Measurements from ENCODE around the gene NR4A1. TPM values are rescaled to one million over a fixed set of nuclear protein-coding genes. Genes with fewer than 3 reads are reported as not detected.
A peak's percentile ranks its signal among the peaks of the same experiment; 100 is the strongest.

Gene NR4A1
- total RNA-seq, 2 donors from 2014 or later = 17.7 to 18.4 TPM

DNA sequence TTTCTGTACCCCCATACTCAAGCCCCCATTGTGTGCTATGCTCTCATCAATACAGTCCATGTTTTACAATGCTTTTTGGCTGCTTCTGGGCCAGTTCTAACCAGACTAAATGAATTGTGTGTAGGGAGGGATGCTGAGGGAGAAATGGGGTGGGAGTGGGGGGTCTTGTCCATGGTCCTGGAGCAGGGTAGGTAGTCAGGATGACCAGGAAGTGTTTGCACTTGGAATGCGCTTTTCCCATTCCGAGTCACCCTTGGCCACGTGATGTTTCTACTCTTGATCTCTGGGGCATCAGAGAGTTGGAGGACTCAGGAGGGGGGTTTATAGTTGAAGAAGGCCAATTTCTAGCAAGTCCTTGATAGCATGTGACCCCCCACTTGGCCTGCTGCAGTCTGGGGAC is 27.0 kb downstream of the NR4A1 start:
- no peaks in the 10 kb centered on the region for H3K9me3 ChIP-seq (ENCODE audit: control insufficient read depth, low read length)
- Mint-ChIP-seq H3K27me3 (ENCODE audit: insufficient read depth) (peaks cover 2% of the 10 kb centered on the region), H3K9me3 (no peaks in the 10 kb centered on the region), H3K4me1 (peaks cover 12% of the 10 kb centered on the region), H3K27ac (no peak overlapping the region), H3K36me3 (ENCODE audit: low read depth) (peaks cover 38% of the 10 kb centered on the region), H3K4me3 (no peak overlapping the region)
- 80 to 92% methylated on average over 1 to 3 of the region's 3 CpGs for WGBS, 2 experiments (ENCODE audit: insufficient coverage in 1 of 2, insufficient read length in 1 of 2)
- no peak overlapping the region for H3K27ac ChIP-seq (ENCODE audit: low read depth, low read length)
- H3K4me3 ChIP-seq (ENCODE audit: low read length) = no peak overlapping the region
- peak; percentile 63 for DNase-seq
- H3K27me3 ChIP-seq (ENCODE audit: control insufficient read depth, insufficient read depth, low read length, poor library complexity, severe bottlenecking) = no peaks in the 10 kb centered on the region
- peaks cover 46% of the 10 kb centered on the region for H3K36me3 ChIP-seq (ENCODE audit: control insufficient read depth, insufficient read depth, low read length)
- TF ChIP-seq, protein P1, sequence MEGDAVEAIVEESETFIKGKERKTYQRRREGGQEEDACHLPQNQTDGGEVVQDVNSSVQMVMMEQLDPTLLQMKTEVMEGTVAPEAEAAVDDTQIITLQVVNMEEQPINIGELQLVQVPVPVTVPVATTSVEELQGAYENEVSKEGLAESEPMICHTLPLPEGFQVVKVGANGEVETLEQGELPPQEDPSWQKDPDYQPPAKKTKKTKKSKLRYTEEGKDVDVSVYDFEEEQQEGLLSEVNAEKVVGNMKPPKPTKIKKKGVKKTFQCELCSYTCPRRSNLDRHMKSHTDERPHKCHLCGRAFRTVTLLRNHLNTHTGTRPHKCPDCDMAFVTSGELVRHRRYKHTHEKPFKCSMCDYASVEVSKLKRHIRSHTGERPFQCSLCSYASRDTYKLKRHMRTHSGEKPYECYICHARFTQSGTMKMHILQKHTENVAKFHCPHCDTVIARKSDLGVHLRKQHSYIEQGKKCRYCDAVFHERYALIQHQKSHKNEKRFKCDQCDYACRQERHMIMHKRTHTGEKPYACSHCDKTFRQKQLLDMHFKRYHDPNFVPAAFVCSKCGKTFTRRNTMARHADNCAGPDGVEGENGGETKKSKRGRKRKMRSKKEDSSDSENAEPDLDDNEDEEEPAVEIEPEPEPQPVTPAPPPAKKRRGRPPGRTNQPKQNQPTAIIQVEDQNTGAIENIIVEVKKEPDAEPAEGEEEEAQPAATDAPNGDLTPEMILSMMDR (conservative IDR thresholded peaks at IDR 0.05) = no peak
- no peaks in the 10 kb centered on the region for H3K4me1 ChIP-seq (ENCODE audit: control insufficient read depth, insufficient read depth, low read length)
- no peak overlapping the region for H3K9ac ChIP-seq (ENCODE audit: extremely low read depth, low read length, poor library complexity, severe bottlenecking)

DNA sequence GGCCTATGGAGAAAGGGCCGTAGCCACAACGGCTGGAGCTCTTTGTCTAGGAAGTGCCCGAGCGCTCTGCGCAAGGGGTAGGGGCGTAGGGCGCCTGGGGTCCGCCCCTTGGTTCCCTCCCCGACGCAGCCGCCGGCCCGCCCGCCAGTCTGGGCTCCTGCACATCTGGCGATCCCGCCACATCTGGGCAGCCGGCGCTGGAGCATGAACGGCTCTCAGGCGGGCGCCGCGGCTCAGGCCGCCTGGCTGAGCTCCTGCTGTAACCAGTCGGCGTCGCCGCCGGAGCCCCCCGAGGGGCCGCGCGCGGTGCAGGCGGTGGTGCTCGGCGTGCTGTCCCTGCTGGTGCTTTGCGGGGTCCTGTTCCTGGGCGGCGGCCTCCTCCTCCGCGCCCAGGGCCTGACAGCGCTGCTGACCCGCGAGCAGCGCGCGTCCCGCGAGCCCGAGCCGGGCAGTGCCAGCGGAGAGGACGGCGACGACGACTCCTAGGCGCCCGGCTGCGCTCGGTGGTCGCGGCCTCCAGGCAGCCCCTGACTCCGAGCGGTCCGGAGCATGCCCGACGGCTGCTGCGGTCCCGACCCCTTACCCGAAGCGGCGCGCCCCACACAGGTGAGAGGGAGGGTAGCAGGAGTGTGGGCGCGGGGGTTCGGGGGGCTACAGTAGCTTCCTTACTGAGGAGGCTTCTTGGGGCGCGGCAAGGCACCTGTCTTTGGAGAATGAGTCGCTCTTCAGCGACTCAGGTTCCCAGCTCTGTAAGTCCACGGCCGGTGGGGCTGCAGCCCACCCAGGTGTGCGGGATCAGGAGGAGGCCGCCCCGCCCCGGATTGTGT is 28.5 kb downstream of the NR4A1 start, which contains the start of gene SMIM41:
TSS of gene SMIM41 (plus strand) at position 129 of the 827 bp plus-strand sequence. CDS start at position 205, 76 bp downstream.
- H3K9me3 ChIP-seq (ENCODE audit: control insufficient read depth, low read length) = no peaks in the 10 kb centered on the region
- no peaks in the 10 kb centered on the region for H3K27me3 ChIP-seq (ENCODE audit: control insufficient read depth, insufficient read depth, low read length, poor library complexity, severe bottlenecking)
- H3K4me3 ChIP-seq (ENCODE audit: low read length) = no peak within 1 kb of the TSS
- no peak for DNase-seq
- no peaks in the 10 kb centered on the region for H3K4me1 ChIP-seq (ENCODE audit: control insufficient read depth, insufficient read depth, low read length)
- TF ChIP-seq, protein P1 (conservative IDR thresholded peaks at IDR 0.05) = no peak
- Mint-ChIP-seq H3K27me3 (ENCODE audit: insufficient read depth) (peaks cover 2% of the 10 kb centered on the region), H3K4me1 (peaks cover 13% of the 10 kb centered on the region), H3K27ac (no peak within 1 kb of the TSS), H3K36me3 (ENCODE audit: low read depth) (peaks cover 25% of the 10 kb centered on the region), H3K9me3 (no peaks in the 10 kb centered on the region), H3K4me3 (no peak within 1 kb of the TSS)
- no peak within 1 kb of the TSS for H3K9ac ChIP-seq (ENCODE audit: extremely low read depth, low read length, poor library complexity, severe bottlenecking)
- no peak within 1 kb of the TSS for H3K27ac ChIP-seq (ENCODE audit: low read depth, low read length)
- WGBS, 2 experiments (ENCODE audit: insufficient coverage in 1 of 2, insufficient read length in 1 of 2) = 94 to 97% methylated on average over 41 to 87 of the region's 87 CpGs
- peaks cover 36% of the 10 kb centered on the region for H3K36me3 ChIP-seq (ENCODE audit: control insufficient read depth, insufficient read depth, low read length)

DNA sequence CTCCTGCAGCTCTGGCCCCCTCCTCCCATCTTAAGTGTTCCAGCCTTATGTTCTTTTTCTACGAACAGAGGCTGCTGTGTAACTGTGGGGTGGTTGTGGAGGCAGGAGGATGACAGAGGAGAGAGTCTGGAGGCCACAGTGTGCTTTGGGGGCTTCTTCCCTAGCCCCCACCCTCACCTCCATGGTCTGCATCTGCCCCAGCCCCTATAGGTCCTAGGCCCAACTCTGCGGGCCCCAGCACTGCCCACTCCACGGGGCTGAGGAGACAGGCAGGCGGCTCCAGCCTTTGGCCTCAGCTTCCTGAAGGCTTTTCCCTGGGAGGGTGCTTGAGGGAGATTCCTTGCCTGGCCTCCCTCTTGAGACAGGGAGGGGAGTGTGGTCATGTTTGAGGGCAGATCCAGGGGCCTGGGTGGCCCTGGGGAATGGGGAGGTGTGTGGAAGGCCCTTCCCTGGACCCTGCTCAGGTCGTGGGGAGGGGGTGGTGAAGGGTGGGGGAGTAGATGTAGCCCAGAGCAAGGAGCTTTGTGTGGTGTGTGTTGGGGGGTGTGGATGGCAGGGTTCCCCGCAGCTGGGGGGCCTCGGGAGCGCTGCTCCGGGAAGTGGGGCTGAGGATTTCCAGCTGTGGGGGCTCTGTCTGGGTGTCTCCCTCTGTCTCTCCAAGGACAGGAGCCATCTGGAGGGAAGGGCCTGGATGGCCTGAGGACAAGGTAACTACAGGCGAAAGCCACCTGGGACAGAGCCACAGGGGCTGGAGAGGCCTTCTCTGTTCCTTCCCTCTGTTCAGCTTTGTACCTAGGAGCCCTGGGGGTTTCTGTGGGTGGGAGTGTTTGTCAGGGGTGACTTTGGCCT is 29.4 kb downstream of the NR4A1 start:
- Histone ChIP-seq H3K9ac (ENCODE audit: extremely low read depth, low read length, poor library complexity, severe bottlenecking) (no peak overlapping the region), H3K4me1 (ENCODE audit: control insufficient read depth, insufficient read depth, low read length) (no peaks in the 10 kb centered on the region), H3K9me3 (ENCODE audit: control insufficient read depth, low read length) (no peaks in the 10 kb centered on the region), H3K27me3 (ENCODE audit: control insufficient read depth, insufficient read depth, low read length, poor library complexity, severe bottlenecking) (no peaks in the 10 kb centered on the region), H3K27ac (ENCODE audit: low read depth, low read length) (peak overlapping the region; percentile 38), H3K4me3 (ENCODE audit: low read length) (no peak overlapping the region), H3K36me3 (ENCODE audit: control insufficient read depth, insufficient read depth, low read length) (peaks cover 31% of the 10 kb centered on the region)
- H3K4me1 Mint-ChIP-seq = peaks cover 13% of the 10 kb centered on the region
- 88 to 100% methylated on average over 3 to 9 of the region's 10 CpGs for WGBS, 2 experiments (ENCODE audit: insufficient coverage in 1 of 2, insufficient read length in 1 of 2)
- DNase-seq = no peak
- TF ChIP-seq, protein P1 (conservative IDR thresholded peaks at IDR 0.05) = no peak
- H3K27ac Mint-ChIP-seq = no peak overlapping the region
- peaks cover 2% of the 10 kb centered on the region for H3K27me3 Mint-ChIP-seq (ENCODE audit: insufficient read depth)
- H3K9me3 Mint-ChIP-seq = no peaks in the 10 kb centered on the region
- H3K4me3 Mint-ChIP-seq = no peak overlapping the region
- H3K36me3 Mint-ChIP-seq (ENCODE audit: low read depth) = peaks cover 25% of the 10 kb centered on the region

Measured in endodermal cell (in vitro differentiated cells).